ENCODE results near the gene CELSR3. TPM values are rescaled to one million over a fixed set of nuclear protein-coding genes. Genes with fewer than 3 reads are reported as not detected.

Gene CELSR3
- total RNA-seq, 6 donors from 2014 or later: 0.76 to 10.5 (median 1.5) TPM

DNA sequence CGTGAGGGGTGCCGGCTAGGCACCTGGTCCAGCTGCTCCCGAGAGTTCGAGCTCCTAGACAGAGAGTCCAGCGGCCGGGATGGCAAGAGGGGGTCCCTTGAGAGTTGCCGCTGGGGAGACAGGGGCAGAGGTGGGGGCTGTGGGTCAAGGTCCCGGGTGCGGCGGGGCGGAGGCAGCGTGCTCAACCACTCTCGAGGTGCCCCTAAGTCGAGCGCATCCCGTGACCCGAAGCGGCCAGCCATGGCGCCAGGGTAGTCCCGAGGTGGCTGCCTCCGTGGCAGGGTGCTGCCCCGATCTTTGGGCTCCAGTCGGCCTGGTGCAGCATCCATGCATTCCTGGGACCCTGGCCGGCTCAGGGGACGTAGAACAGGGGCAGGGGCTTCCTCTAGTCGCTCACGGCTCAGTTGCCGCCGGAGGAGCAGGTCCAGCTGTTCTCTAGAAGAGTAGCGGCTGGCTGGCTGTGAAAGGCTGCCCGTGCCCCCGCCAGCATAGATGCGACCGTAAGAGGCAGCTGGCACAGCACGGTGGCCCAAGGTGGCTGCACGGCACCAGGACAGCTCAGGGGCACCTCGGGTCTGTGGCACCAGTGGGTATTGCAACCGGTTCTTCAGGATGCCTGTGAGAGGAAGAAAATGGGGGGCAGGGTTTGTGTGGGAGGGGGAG is 22.6 kb downstream of the CELSR3 start:
- WGBS, 2 donors: 84 to 89% methylated on average over 18 to 32 of the region's 38 CpGs
- no peak overlapping the region for H3K4me3 ChIP-seq
- peaks cover 7 to 11% (median 10%) of the 10 kb centered on the region in 4 donors for H3K4me1 ChIP-seq
- ATAC-seq (ENCODE audit: low FRiP score in 2 of 2) (no peak), DNase-seq (peak in 1 of 2 donors; percentile 81)
- H3K27ac ChIP-seq: no peak overlapping the region
- TF ChIP-seq, protein P1, sequence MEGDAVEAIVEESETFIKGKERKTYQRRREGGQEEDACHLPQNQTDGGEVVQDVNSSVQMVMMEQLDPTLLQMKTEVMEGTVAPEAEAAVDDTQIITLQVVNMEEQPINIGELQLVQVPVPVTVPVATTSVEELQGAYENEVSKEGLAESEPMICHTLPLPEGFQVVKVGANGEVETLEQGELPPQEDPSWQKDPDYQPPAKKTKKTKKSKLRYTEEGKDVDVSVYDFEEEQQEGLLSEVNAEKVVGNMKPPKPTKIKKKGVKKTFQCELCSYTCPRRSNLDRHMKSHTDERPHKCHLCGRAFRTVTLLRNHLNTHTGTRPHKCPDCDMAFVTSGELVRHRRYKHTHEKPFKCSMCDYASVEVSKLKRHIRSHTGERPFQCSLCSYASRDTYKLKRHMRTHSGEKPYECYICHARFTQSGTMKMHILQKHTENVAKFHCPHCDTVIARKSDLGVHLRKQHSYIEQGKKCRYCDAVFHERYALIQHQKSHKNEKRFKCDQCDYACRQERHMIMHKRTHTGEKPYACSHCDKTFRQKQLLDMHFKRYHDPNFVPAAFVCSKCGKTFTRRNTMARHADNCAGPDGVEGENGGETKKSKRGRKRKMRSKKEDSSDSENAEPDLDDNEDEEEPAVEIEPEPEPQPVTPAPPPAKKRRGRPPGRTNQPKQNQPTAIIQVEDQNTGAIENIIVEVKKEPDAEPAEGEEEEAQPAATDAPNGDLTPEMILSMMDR (IDR thresholded peaks at IDR 0.05): no peak
- no peaks in the 10 kb centered on the region for H3K27me3 ChIP-seq
- H3K9me3 ChIP-seq: no peaks in the 10 kb centered on the region
- no peaks in the 10 kb centered on the region for H3K36me3 ChIP-seq

DNA sequence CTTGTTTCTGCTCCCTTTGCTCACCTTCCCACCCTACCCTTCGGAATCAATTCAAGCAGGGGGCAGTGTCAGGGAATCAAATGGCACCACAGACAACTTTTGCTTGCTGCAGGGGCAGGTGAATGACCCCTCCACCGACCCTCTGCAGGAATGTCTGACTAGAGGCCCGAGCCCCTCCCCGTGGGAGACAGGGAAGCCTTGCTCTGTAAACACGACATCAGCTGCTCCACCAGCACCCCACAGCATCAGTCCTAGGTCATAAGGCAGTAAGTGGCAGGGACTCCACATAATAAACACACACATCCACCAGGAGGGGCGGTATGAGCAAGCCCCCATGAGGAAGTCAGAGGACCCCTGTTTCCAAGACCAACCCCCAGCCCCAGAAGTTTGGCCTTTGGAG is 25.4 kb downstream of the CELSR3 start:
- H3K27ac ChIP-seq: no peak overlapping the region
- H3K36me3 ChIP-seq: peaks cover 0 to 11% (median 3%) of the 10 kb centered on the region in 4 donors
- DNase-seq (no peak), ATAC-seq (ENCODE audit: low FRiP score in 2 of 2) (no peak)
- no peak overlapping the region for H3K4me3 ChIP-seq
- no peaks in the 10 kb centered on the region for H3K9me3 ChIP-seq
- peaks cover 18 to 26% (median 23%) of the 10 kb centered on the region in 4 donors for H3K4me1 ChIP-seq
- WGBS, 2 donors: 53 to 82% methylated on average over 2 to 6 of the region's 6 CpGs
- TF ChIP-seq POLR2AphosphoS5 (IDR thresholded peaks at IDR 0.05): no peak
- TF ChIP-seq, protein P1 (IDR thresholded peaks at IDR 0.05): no peak
- TF ChIP-seq EP300 (IDR thresholded peaks at IDR 0.05): no peak
- no peak for TF ChIP-seq POLR2A (IDR thresholded peaks at IDR 0.05)
- H3K27me3 ChIP-seq: no peaks in the 10 kb centered on the region

DNA sequence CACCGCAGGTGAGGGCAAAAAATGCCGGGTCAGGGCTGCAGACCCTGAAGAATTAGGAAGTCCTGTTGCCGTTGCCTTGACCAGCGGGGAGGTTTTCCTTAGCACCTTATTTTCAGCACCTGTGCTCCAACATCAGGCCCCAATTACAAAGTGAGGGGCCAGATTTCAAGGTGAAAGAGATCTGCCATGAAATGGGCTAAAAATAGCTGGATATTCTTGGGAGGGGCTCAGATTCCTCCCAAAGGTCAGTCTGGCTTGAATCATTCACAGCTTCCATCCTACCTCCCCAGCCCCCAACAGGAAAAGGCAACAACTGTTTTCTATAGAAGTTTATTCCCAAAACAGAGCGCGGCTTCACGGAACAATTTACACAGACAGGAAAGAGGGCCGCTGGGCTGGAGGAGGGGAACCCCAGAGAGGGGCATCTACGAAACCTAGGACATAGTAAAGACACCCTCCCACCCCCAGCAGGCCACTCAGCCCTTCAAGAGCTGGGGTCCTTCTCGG is 26.5 kb downstream of the CELSR3 start:
- peak overlapping the region; percentile 71 to 86 (median 82) for H3K27ac ChIP-seq
- no peaks in the 10 kb centered on the region for H3K27me3 ChIP-seq
- peak overlapping the region; percentile 77 to 98 (median 87) for H3K4me3 ChIP-seq
- H3K36me3 ChIP-seq: peaks cover 0 to 21% (median 7%) of the 10 kb centered on the region in 4 donors
- DNase-seq: no peak
- peaks cover 18 to 26% (median 23%) of the 10 kb centered on the region in 4 donors for H3K4me1 ChIP-seq
- no peaks in the 10 kb centered on the region for H3K9me3 ChIP-seq
- no peak for ATAC-seq (ENCODE audit: low FRiP score in 2 of 2)
- 38 to 49% methylated on average over 8 to 10 of the region's 10 CpGs for WGBS, 2 donors
- TF ChIP-seq POLR2A (IDR thresholded peaks at IDR 0.05): no peak
- TF ChIP-seq EP300 (IDR thresholded peaks at IDR 0.05): no peak
- no peak for TF ChIP-seq POLR2AphosphoS5 (IDR thresholded peaks at IDR 0.05)
- TF ChIP-seq, protein P1 (IDR thresholded peaks at IDR 0.05): no peak

DNA sequence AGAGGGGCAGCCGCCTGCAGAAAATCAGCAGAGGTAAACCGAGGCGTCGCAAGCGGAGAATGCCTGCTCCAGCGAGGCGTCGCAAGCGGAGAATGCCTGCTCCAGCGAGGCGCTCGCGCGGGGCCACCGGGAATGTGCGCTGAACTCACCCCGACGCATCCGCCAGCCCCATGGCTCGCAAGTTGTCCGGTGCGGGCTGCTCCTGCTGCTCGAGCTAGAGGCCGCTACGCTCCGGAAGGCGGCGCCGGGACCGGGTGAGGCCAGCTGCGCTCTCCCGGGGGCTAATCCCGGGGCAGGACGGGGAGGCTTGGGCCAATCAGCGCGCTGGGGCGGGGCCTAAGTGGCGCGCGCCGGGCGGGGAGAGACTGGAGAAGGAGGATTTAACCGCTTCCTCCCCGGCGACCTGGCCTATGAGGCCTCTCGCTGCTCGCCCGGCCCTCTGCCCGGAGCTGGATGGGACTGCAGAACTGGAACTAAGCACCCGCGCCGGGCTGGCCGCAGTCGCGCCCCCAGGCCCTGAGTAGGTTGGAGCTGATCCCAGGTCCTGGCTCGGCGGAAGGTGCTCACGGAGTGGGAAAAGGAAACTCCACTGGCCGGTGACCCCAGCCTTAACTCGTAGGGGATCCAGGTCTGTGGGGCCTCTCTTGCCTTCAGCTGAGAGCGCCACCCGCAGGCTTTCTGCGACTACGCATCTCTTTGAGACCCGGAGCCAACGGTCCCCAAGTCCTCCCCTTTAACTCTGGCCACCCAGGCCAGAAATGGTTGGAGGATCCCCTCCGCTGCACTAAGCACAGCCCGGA is 27.3 kb downstream of the CELSR3 start, which contains the start of gene SLC26A6:
SLC26A6 (minus strand) TSS at position 240 of the 800 bp plus-strand sequence; CDS start at position 172, 68 bp downstream.
- H3K4me1 ChIP-seq: peaks cover 18 to 26% (median 23%) of the 10 kb centered on the region in 4 donors
- ATAC-seq (ENCODE audit: low FRiP score in 2 of 2): peak; percentile 98 to 99
- H3K36me3 ChIP-seq: peaks cover 0 to 29% (median 11%) of the 10 kb centered on the region in 4 donors
- WGBS, 2 donors: 2% methylated on average over 25 of the region's 68 CpGs; no CpG with 5 or more reads in 1 of the 2 donors
- peak; percentile 98 to 100 for DNase-seq
- TF ChIP-seq POLR2A (IDR thresholded peaks at IDR 0.05): peak in 2 of 4 donors; percentile 39 to 72
- TF ChIP-seq, protein P1 (IDR thresholded peaks at IDR 0.05): peak; percentile 21 to 71 (median 52)
- peak in 1 of 2 donors; percentile 83 for TF ChIP-seq POLR2AphosphoS5 (IDR thresholded peaks at IDR 0.05)
- TF ChIP-seq EP300 (IDR thresholded peaks at IDR 0.05): no peak
- H3K27ac ChIP-seq: peak within 1 kb of the TSS; percentile 71 to 86 (median 82)
- no peaks in the 10 kb centered on the region for H3K27me3 ChIP-seq
- H3K9me3 ChIP-seq: no peaks in the 10 kb centered on the region
- H3K4me3 ChIP-seq: peak within 1 kb of the TSS; percentile 77 to 98 (median 87)
